Endothelial cell of umbilical vein (primary cell): ENCODE results near the gene LAMA5. TPM values are rescaled to one million over a fixed set of nuclear protein-coding genes. Genes with fewer than 3 reads are reported as not detected.

Experiments
- BruUV-seq: library from RNA; stranded (reverse); fragments of 400-500 nt; replicated peaks from 2 replicates; lab custom pipeline; 2021; lab: Mats Ljungman, UMichigan
- CTCF ChIA-PET: fragments of 300-600, 350-600 bp; sonication (Branson Sonifier 250); formaldehyde crosslinking; loops from one replicate; lab custom pipeline; 2021; ENCODE audit warnings: antibody characterized with exemption, inconsistent platforms; lab: Charles Lee
- POLR2A ChIA-PET: fragments of 300-600, 350-600 bp; sonication (Branson Sonifier 250); formaldehyde crosslinking; loops from one replicate; lab custom pipeline; 2021; ENCODE audit warnings: antibody characterized with exemption, inconsistent platforms; lab: Charles Lee
- DNase-seq: peaks from one replicate; pipeline ENCODE4 v3.0.0-alpha.2; 2011; ENCODE audit warnings: low read depth, low spot score
- FAIRE-seq: peaks from 2 replicates; lab custom pipeline; 2011; peaks lifted over from hg19 to GRCh38; lab: Jason Lieb, UNC
- H2AFZ ChIP-seq: 2 replicates; pipeline ENCODE4 v1.6.0; 2012; ENCODE audit warnings: low read depth, low read length, control low read depth, inconsistent platforms
- H3K27ac ChIP-seq: 2 replicates; pipeline ENCODE4 v1.5.1; 2011; ENCODE audit warnings: low read depth, mild to moderate bottlenecking, control low read depth, low read length, moderate library complexity; ENCODE audit not compliant: insufficient read depth
- H3K27me3 ChIP-seq, 2 experiments: 2 replicates each; pipeline versions ENCODE4 v1.6.0 to v1.6.1; 2011; ENCODE audit warnings: low read length in 2 of 2, mixed read lengths in 1 of 2; ENCODE audit not compliant: control insufficient read depth in 2 of 2, insufficient read depth in 2 of 2
- H3K36me3 ChIP-seq, 2 experiments: 2 replicates in 1 of 2; 3 replicates in 1 of 2; pipeline ENCODE4 v1.5.1; 2011; ENCODE audit warnings: low read length in 2 of 2, mild to moderate bottlenecking in 1 of 2, moderate library complexity in 1 of 2; ENCODE audit not compliant: control insufficient read depth in 2 of 2, insufficient read depth in 2 of 2; ENCODE audit errors: extremely low read depth in 1 of 2
- H3K4me1 ChIP-seq: 3 replicates; pipeline ENCODE4 v1.5.1; 2011; ENCODE audit warnings: mild to moderate bottlenecking, low read length; ENCODE audit not compliant: control insufficient read depth, insufficient read depth; ENCODE audit errors: extremely low read depth
- H3K4me2 ChIP-seq: 2 replicates; pipeline ENCODE4 v1.6.1; 2011; ENCODE audit warnings: low read length, control low read depth, mixed read lengths; ENCODE audit not compliant: insufficient read depth
- H3K4me3 ChIP-seq, 3 experiments: fragments of 200-600 bp in 1 of 3; sonication (generic), shearing (Covaris generic) in 1 of 3; replicated peaks in 1 of 3; 2 replicates each; pipeline ENCODE4 v1.5.1; 2011 to 2016; ENCODE audit warnings: control low read depth in 3 of 3, low read length in 3 of 3, mild to moderate bottlenecking in 2 of 3, inconsistent platforms in 1 of 3, low read depth in 1 of 3, moderate library complexity in 1 of 3; ENCODE audit not compliant: insufficient read depth in 1 of 3
- H3K79me2 ChIP-seq: 2 replicates; pipeline ENCODE4 v1.6.0; 2012; ENCODE audit warnings: low read length, inconsistent platforms; ENCODE audit not compliant: control insufficient read depth, insufficient read depth
- H3K9ac ChIP-seq: replicated peaks from 2 replicates; pipeline ENCODE3; 2011; ENCODE audit warnings: low read length, control low read depth; ENCODE audit not compliant: insufficient read depth; ENCODE audit errors: extremely low read depth
- H3K9me1 ChIP-seq: replicated peaks from 3 replicates; pipeline ENCODE4 v1.6.0; 2011; ENCODE audit warnings: mild to moderate bottlenecking, low read length; ENCODE audit not compliant: control insufficient read depth, insufficient read depth; ENCODE audit errors: extremely low read depth
- H3K9me3 ChIP-seq: replicated peaks from 2 replicates; pipeline ENCODE4 v1.5.1; 2012; ENCODE audit warnings: low read length, inconsistent platforms; ENCODE audit not compliant: control insufficient read depth, insufficient read depth
- H4K20me1 ChIP-seq: replicated peaks from 2 replicates; pipeline ENCODE3; 2011; ENCODE audit warnings: mild to moderate bottlenecking, low read length; ENCODE audit not compliant: control insufficient read depth, insufficient read depth; ENCODE audit errors: extremely low read depth
- GATA2 ChIP-seq: IDR thresholded peaks from 2 replicates; pipeline ENCODE4 v1.7.0; 2011; ENCODE audit warnings: low read depth, mild to moderate bottlenecking, moderate library complexity, mixed read lengths, low read length; ENCODE audit not compliant: insufficient read length, insufficient read depth
- MYC ChIP-seq: IDR thresholded peaks from one replicate; pipeline ENCODE4 v1.6.1; 2011; ENCODE audit warnings: mild to moderate bottlenecking, low read depth, low read length
- POLR2A ChIP-seq: IDR thresholded peaks from 2 replicates; pipeline ENCODE4 v1.6.1; 2012; ENCODE audit warnings: low read depth, mild to moderate bottlenecking, control low read depth, low read length
- POLR2AphosphoS5 ChIP-seq: IDR thresholded peaks from 2 replicates; pipeline ENCODE4 v1.6.1; 2012; ENCODE audit warnings: low read depth, mild to moderate bottlenecking, control low read depth, low read length, moderate library complexity; ENCODE audit not compliant: insufficient read depth
- dilution Hi-C: fragments of 300-500 bp; cut with MboI; formaldehyde crosslinking; loops from one replicate; pipeline ENCODE4 v1.15.0; 2019; ENCODE audit warnings: low sequenced_read_pairs; ENCODE audit not compliant: extremely low pct_ligation_motif_present
- intact Hi-C: fragments of 100-400 bp; cut with micrococcal nuclease; formaldehyde crosslinking; loops from one replicate; pipeline ENCODE4 v1.10.0; 2022
- polyA plus RNA-seq, 4 experiments: library from polyadenylated mRNA; depleted of rRNA in 3 of 4; stranded (reverse) in 3 of 4; unstranded in 1 of 4; fragments of >200 nt; gene quantifications; 2 replicates each; pipeline versions ENCODE4 v1.2.1 to v1.2.3, GENCODE V29; 2011 to 2012; ENCODE audit warnings: missing spikeins in 1 of 4
- total RNA-seq: library from RNA; stranded (reverse); gene quantifications from 2 replicates; pipeline ENCODE4 v1.2.3, GENCODE V29; 2021
- TF ChIP-seq, protein P1 (sequence below): IDR thresholded peaks from 2 replicates; pipeline ENCODE4 v1.6.1; 2011; ENCODE audit not compliant: insufficient read depth, insufficient read length

Gene LAMA5
- total and polyA plus RNA-seq, 2 donors (not counting 3 experiments of a cell fraction or from before 2014, with no cell fraction given), result 24.0 to 145 TPM

DNA sequence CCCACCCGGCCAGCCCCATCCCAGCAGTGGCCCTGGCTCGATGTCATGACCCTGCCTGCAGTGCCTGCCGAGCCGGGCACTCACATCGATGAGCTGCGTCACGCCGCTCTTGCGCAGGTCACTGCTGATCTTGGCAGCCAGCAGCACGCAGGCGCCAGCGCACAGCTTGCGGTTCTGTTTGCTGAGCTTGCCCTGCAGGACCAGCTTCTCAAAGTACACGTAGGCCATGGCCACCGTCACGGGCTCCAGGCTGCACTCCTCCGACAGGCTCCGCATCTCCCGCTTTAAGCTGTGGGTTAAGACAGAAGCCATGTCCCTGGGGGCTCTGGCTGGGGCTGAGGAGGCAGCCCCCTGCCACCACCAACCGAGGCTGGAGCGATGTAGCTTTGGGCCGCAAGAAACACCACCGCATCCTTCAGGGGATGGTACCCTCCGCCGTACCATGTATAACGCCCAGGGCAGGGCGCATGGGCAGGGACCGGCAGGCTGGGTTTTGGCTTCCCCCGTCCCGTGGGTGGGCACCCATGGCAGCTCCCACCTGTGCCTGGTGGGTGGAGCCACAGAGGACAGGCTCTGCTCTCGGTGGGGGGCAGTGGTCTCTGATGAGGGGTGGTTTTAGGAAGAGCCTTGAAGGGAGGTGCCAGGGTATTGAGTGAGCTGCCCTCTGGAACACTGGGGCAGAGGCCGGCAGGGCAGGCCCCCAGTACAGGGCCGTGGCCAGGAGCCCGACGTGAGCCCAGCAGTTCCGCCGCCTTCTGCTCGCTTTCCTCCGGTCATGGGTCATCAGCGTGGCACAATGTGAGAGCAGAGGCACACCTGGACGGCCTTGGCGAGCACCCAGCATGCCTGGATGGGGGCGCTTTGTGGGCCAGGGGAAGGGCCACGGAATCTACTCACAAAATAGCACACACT lies 24.3 kb upstream of the LAMA5 start:
- no peak overlapping the region for H2AFZ ChIP-seq
- intact Hi-C loops (no loop called here), dilution Hi-C loops (no loop called here)
- peaks cover 29% of the 10 kb centered on the region for H3K79me2 ChIP-seq
- no peaks in the 10 kb centered on the region for H3K9me3 ChIP-seq
- H3K9ac ChIP-seq, result no peak overlapping the region
- H4K20me1 ChIP-seq, result no peaks in the 10 kb centered on the region
- H3K4me3 ChIP-seq, result no peak overlapping the region
- no peaks in the 10 kb centered on the region for H3K27me3 ChIP-seq
- H3K9me1 ChIP-seq, result no peaks in the 10 kb centered on the region
- POLR2A ChIA-PET, result no interaction called here
- CTCF ChIA-PET, result interaction anchor here (0.8 to 1.1 kb wide), 2 partner anchors 16 to 89 kb away, joined by 3 to 4 read pairs; no protein-coding TSS in a partner anchor
- H3K4me2 ChIP-seq, result no peak overlapping the region
- no TSS peak for BruUV-seq
- H3K36me3 ChIP-seq, result peaks cover 12 to 21% of the 10 kb centered on the region in 2 experiments
- FAIRE-seq, result no peak
- H3K4me1 ChIP-seq, result peaks cover 15% of the 10 kb centered on the region
- no peak overlapping the region for H3K27ac ChIP-seq
- DNase-seq, result no peak
- TF ChIP-seq POLR2AphosphoS5 (no peak), MYC (no peak), POLR2A (no peak), GATA2 (no peak)
- TF ChIP-seq, protein P1, sequence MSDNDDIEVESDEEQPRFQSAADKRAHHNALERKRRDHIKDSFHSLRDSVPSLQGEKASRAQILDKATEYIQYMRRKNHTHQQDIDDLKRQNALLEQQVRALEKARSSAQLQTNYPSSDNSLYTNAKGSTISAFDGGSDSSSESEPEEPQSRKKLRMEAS, result no peak
